GM12891 (cell line): Measurements from ENCODE around the gene HORMAD2. TPM values are rescaled to one million over a fixed set of nuclear protein-coding genes. Genes with fewer than 3 reads are reported as not detected.

ENCODE experiments used
- DNase-seq: peaks from one replicate; pipeline ENCODE4 v3.0.0; 2011; ENCODE audit warnings: low spot score; ENCODE audit not compliant: insufficient read length
- FAIRE-seq: peaks from 2 replicates; lab custom pipeline; 2011; peaks lifted over from hg19 to GRCh38; lab: Jason Lieb, UNC
- PAX5 ChIP-seq: IDR thresholded peaks from 2 replicates; pipeline ENCODE4 v1.6.1; 2011; ENCODE audit warnings: low read length, moderate library complexity, mild to moderate bottlenecking; ENCODE audit not compliant: insufficient read depth, severe bottlenecking
- POLR2A ChIP-seq: IDR thresholded peaks from 2 replicates; pipeline ENCODE4 v1.6.1; 2011; ENCODE audit warnings: low read depth, low read length, control low read depth
- POLR2AphosphoS5 ChIP-seq: IDR thresholded peaks from 2 replicates; pipeline ENCODE4 v1.6.1; 2011; ENCODE audit warnings: low read depth, low read length, control low read depth
- POU2F2 ChIP-seq: IDR thresholded peaks from 2 replicates; pipeline ENCODE4 v1.6.1; 2011; ENCODE audit warnings: low read depth, mild to moderate bottlenecking, control low read depth, low read length, moderate library complexity
- SPI1 ChIP-seq: IDR thresholded peaks from 2 replicates; pipeline ENCODE4 v1.6.1; 2011; ENCODE audit warnings: low read depth, low read length, control low read depth
- TAF1 ChIP-seq: IDR thresholded peaks from 2 replicates; pipeline ENCODE4 v1.6.1; 2011; ENCODE audit warnings: low read depth, low read length, control low read depth
- polyA plus RNA-seq: library from polyadenylated mRNA; unstranded; fragments of >200 nt; gene quantifications from one replicate; pipeline ENCODE4 v1.2.1, GENCODE V29; 2012; ENCODE audit warnings: low read depth, missing spikeins, inconsistent platforms; ENCODE audit not compliant: missing spikeins

HORMAD2 gene
- not detected for polyA plus RNA-seq

DNA sequence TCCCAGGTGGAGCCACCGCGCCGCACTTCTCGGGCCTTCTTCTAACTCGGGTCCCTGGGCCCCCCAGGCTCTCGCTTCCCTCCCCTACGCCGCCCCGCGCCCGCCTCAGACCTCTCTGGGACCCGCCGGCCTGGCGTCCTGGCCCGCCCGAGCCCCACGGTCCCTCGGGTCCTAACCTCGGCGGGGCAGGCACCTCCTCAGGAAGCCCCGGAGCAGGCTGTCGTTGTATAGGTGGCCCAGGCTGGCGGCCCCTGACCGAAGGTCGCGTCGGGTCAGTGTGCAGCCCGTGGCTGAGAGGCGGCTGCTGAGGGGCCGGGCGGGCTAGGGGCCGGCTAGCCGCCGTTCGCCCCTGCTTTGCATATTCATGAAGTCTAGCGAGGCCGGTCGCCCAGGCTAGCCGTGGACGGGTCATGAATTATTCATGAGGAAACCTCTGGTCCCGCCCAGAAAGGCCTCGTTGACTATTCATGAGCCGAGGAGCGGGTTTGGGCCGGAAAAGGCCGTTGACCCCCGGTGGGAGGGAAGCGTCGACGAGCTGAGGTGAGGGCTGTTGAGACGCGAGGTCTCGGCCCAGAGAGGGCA lies at the start of gene HORMAD2:
Gene HORMAD2 (plus strand): TSS at position 513 of the 582 bp plus-strand sequence. CDS start 13,489 bp downstream, outside the sequence.
- DNase-seq (no peak), FAIRE-seq (no peak)
- TF ChIP-seq POU2F2 (no peak), SPI1 (no peak), POLR2AphosphoS5 (no peak), TAF1 (no peak), POLR2A (no peak), PAX5 (no peak)

- no peak for DNase-seq
Measured at GRCh38 chr22:30031328-30031727, 48.9 kb upstream of the HORMAD2 start.

GRCh38 chr22:30031764-30032455 lies 48.4 kb upstream of the HORMAD2 start:
- TF ChIP-seq POLR2AphosphoS5 (no peak), POU2F2 (no peak), POLR2A (no peak), SPI1 (no peak), PAX5 (no peak), TAF1 (no peak)
- FAIRE-seq (no peak), DNase-seq (no peak)

More at GRCh38 chr22:30031328-30031727, 48.9 kb upstream of the HORMAD2 start:
- TF ChIP-seq PAX5 (no peak), SPI1 (no peak), POU2F2 (no peak)
- FAIRE-seq: no peak

DNA sequence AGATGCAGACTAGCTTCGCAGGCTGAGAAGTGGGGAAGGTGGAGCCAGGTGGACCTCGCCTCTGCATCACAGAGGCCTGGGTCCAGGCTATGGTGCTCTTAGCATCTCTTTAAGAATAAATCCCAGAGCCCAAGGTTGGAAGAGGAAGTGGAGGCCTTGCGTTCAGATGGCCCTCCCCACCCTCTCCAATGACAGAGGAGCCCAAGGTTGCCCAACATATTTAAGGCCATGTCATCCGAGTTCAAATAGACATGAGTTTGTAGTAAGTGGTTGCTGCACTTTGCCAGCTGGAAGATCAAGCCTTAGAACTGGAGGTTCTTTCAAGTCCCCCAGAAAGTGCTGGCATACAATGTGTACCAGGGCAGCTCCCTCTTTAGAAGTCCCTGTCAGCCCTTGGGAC lies 47.1 kb upstream of the HORMAD2 start:
- no peak for FAIRE-seq

DNA sequence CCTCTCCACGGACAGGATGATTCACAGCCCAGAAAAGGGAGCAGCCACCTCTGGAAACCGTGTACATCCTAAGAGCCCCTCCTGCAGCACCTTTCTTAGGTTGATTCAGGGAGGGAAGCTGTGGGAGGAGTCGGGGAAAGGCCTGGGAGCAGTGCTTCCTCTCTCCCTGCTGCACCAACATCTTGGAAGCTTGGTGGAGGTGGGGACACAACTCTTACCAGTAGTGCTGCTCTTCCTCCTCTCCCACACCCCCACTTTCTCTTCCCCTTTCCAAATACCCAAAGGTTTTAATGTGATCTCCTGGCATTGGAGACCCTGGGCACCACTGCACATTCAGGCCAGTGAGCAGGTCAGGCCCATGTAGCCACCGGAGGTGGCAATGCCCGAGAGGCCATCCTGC lies 46.4 kb upstream of the HORMAD2 start:
- TF ChIP-seq POLR2AphosphoS5 (no peak), SPI1 (no peak), TAF1 (no peak), POU2F2 (no peak), POLR2A (no peak), PAX5 (no peak)
- FAIRE-seq (no peak), DNase-seq (no peak)

More for the DNA sequence above, 47.1 kb upstream of the HORMAD2 start:
- TF ChIP-seq POLR2AphosphoS5 (no peak), SPI1 (no peak), PAX5 (no peak), TAF1 (no peak), POU2F2 (no peak), POLR2A (no peak)
- DNase-seq: no peak

DNA sequence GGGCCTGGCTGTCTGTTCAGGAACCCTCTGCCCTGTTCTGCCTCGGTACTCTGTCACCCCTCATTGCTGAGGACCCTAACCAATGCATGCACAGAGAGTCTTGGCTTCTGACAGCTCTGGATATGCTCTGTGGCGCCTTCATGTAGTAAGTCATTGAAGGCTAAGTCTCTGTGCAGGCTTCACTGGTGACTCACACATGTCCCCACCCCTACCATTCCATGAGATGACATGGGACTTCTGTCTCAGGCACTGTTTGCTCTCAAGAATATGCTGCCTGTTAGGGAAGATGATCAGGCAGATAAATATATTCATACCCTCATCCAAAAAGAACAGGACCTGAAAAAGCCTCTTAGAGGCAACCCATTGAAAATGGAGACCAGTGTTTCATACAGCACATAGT lies 43.6 kb upstream of the HORMAD2 start:
- no peak for FAIRE-seq

GRCh38 chr22:30038219-30038618 lies 42.0 kb upstream of the HORMAD2 start:
- DNase-seq (no peak), FAIRE-seq (no peak)
- TF ChIP-seq PAX5 (no peak), POLR2A (no peak), TAF1 (no peak), POU2F2 (no peak), SPI1 (no peak), POLR2AphosphoS5 (no peak)

More for the DNA sequence above, 43.6 kb upstream of the HORMAD2 start:
- no peak for TF ChIP-seq TAF1
- TF ChIP-seq POU2F2: no peak
- TF ChIP-seq SPI1: no peak
- no peak for TF ChIP-seq POLR2A
- TF ChIP-seq PAX5: no peak
- TF ChIP-seq POLR2AphosphoS5: no peak
- no peak for DNase-seq

GRCh38 chr22:30040499-30041260 lies 39.6 kb upstream of the HORMAD2 start:
- FAIRE-seq (no peak), DNase-seq (no peak)
- no peak for TF ChIP-seq POLR2AphosphoS5
- TF ChIP-seq PAX5: no peak
- no peak for TF ChIP-seq POLR2A
- no peak for TF ChIP-seq POU2F2
- no peak for TF ChIP-seq SPI1
- TF ChIP-seq TAF1: no peak

GRCh38 chr22:30041475-30041874 lies 38.8 kb upstream of the HORMAD2 start:
- TF ChIP-seq PAX5 (no peak), POLR2AphosphoS5 (no peak)
- DNase-seq (no peak), FAIRE-seq (no peak)

- FAIRE-seq: no peak
- TF ChIP-seq POU2F2 (no peak), SPI1 (no peak), TAF1 (no peak), POLR2A (no peak), POLR2AphosphoS5 (no peak)
- no peak for DNase-seq
Measured at GRCh38 chr22:30041881-30042280, 38.4 kb upstream of the HORMAD2 start.
